HG03060 (cell line): Measurements from ENCODE around the gene STK4.

ENCODE experiments used
- ATAC-seq: cut with Tn5 transposase; IDR thresholded peaks from one replicate; pipeline ENCODE4 v1.9.1; 2021; ENCODE audit warnings: low read depth, moderate number of reproducible peaks; ENCODE audit not compliant: unreplicated experiment

The STK4 gene

GRCh38 chr20:44952731-44953130, 13.6 kb upstream of the STK4 start:
- ATAC-seq = no peak

- ATAC-seq = no peak
Observed at GRCh38 chr20:44954211-44954610, 12.1 kb upstream of the STK4 start.

DNA sequence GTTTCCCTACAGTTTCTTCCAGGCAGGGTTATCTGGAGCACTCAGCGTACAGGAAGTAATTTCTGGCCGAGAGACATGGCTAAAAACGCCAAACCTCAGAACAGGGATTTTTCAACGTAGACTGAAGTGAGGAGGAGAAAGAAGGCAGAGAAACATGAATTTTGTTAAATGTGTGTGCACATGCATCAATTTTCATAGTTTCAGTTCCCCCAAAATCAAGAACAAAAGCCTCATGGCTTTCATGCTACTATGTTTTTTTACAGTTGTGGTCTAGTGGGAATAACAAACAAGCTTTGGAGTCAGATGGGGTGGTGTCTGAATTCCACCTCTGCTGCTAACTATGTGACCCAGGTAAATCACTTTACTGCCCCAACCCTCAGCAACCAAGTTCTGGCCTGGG, 11.0 kb upstream of the STK4 start:
- ATAC-seq = no peak

DNA sequence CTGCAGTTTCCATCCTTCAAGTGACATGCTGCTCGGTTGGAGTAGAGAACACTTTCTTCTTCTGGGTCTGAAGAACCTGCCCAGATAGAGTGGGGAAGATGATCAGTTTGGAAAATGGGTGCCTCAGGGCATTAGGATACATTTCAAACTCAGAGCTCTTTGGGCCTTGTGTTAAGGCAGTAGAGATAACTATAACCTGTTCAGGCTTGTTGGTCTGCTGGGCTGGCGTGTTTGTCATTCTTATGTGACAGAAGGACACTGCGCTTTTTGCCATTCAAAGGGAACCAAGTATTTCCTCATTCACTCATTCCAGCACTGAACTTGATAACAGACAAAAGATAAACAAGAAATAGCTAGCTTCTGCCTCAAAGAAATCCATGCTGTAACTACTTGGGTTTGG, 9.9 kb upstream of the STK4 start:
- no peak for ATAC-seq

DNA sequence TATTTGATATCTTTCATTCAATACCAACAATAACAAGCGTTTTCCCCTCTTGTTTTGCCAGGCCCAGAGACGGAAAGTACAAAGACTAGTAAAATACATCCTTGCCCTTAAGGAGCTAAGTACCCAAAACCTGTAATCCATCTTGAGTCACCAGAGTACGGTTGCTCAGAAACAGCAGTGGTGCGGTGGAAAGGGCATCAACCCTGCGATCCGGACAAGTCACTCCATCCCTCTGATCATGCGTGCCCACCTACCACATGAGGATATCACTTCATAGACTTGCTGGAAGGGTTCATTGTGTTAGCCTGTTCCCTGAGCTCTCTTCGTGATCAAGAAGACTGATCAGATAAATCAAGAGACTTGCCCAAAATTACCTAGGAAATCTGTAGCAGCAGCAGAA, 8.0 kb upstream of the STK4 start:
- no peak for ATAC-seq

GRCh38 chr20:44959082-44959637, 7.2 kb upstream of the STK4 start:
- ATAC-seq = no peak

DNA sequence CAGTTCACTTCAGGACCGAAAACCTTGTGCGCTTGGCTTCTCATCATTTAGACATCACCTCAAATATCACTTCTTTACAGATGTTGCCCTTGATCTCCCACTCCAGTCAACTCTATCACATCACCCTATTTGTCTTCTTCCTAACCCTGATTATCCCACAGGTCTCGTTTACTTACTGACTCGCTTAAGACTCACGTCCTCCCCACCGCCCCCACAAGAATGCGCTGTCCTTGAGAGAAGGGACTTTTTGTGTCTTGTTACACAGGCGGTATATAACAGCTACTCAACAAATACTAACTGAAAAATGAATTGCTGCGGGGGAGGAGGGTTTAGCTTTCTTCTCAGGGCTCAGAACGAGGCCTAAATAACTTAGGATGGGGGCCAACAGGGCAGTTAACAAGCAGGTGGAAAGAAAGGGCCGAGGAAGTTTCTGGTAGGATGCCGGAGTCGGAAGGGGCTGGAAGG, 6.6 kb upstream of the STK4 start:
- no peak for ATAC-seq

GRCh38 chr20:44960103-44960852, 6.0 kb upstream of the STK4 start, which contains the start of gene TOMM34:
Gene TOMM34 (minus strand): TSS chr20:44960397. CDS start chr20:44960333, 64 bp downstream.
- ATAC-seq = peak; percentile 53

DNA sequence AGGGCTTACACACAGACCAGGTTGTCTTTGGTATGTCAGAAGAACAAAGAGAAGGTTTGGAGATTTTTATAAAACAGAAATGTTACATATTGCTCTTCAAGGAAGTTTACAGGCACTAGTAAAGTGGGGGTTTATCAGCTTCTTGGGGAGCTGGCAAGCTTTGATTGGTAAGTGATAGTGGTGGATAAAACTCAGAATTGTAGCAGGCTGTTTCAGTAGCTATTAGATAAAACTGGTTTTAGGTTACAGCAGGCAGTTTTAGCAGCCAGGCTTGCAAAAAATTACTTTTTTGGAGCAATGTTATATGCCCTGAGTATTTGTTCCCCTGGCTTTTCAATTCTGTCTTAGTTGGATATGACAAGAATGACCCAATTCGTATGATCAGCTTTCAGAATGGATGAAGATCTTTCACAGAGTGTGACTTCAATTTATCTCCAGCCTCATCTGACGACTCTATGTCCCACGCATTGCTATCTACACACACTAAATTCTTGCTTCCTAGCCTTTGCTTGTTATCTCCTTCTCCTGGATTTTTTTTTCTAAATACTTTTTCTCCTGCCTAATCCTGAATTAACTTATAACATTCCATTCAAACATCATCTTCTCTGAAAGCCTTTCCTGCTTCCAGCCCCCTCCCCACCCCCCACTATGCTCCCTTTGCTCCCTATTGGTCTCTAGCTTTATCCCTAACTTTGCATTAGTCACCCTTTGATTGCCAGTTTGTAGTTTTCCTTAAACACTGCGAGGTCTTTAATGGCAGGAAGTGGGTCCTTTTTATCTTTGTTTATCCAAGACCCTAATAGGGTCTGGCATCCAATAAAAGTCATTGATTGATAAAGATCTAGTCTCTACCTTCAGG, 5.1 kb upstream of the STK4 start:
- ATAC-seq = no peak

- ATAC-seq = no peak
Observed at GRCh38 chr20:44961870-44962267, 4.4 kb upstream of the STK4 start.

DNA sequence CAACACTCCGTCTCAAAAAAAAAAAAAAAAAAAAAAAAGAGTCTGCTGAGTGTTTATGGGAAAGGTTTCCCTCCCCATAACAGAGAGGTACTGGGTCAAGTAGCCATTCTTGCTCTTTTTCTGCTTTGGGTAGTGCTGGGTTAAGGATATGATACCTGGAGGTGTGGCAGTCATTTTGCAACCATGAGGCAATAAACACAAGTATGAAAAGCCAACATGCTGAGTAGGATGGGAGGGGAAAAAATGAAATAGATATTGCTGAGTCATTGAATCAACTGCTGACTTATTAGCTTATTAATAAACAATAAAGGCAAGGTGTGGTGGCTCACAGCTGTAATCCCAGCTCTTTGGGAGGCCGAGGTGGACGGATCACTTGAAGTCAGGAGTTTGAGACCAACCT, 3.8 kb upstream of the STK4 start:
- no peak for ATAC-seq

DNA sequence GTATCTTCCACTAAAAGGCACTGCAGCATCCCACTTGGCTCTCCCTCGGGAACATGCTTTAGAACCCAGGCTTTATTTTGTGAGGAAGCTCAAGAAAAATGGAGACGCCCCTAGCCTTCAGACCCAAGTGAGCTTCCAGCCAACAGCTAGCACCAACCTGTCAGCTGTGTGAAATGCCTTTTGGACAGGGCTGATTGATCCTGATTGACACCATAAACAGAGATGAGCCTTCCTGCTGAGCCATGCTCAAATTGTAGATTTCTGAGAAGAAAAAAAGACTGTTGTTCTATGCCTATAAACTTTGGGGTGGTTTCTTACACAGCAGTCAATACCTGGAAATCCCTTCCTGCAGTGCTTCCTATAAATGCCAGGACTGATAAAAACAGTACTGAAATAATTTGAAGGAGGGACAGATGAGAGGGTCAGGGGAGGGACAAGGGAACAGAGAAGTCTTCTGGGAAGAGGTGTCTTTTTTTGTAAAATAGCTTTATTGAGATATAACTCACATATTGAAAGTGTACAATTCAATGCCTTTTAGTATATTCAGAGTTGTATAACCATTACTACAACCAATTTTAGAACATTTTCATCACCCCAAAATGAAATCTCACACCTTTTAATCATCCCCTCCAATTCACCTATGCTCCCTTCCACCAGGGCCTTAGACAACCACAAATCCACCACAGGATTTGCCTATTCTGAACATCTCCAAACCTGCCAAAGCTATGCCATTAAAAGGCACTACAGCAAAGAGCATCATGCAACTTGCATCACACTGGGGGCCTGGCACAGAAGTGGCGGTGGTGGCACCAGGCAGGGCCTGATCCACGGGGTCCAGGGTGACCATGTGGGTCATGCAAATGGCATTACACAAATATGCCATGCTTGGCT, 2.7 kb upstream of the STK4 start:
- ATAC-seq = no peak

DNA sequence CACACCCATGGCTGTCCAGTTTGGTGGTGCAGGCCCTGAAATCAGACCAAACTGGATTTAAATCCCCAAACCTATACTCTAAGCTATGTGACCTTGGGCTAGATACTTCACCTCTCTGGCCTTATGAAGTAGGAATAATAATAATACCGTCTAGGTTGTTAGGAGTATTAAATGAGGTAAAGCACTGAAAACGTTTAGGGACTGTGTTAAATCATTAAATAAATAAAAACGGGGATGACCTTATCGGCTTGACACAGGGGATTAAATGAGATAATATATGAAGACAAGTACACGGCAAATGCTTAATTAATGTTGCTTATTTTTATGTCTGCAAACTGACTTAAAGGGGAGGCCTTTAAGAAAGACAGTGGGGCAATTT, 672 bp upstream of the STK4 start:
- no peak for ATAC-seq

DNA sequence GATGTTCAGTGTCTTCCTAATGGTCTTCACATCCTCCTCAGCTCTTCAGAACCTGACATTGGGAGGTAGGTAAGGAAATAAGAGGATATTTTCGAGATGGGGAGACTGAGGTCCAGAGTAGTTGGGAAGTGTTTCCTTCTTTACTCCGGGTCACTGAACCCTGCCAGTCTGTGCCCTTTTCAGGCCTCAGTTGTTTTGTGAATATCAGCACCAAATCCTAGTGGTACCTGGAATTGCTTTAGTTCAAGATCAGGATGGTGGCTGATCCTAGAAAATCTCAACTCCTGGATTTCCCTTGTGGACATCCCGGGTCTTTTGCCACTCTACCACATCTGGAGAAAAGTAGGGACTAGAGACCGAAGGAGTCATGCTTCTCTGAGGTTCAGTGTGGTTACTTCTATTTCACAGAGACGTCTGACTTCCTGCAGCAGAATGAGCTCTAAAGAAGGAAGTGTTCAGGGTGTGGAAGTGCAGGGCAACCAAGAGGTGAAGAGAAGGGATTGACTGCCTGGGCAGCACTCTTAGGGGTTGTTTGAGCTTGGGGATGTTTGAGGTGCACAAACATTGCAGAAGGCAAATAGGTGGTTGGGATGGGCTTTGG, 995 bp downstream of the STK4 start:
- no peak for ATAC-seq

DNA sequence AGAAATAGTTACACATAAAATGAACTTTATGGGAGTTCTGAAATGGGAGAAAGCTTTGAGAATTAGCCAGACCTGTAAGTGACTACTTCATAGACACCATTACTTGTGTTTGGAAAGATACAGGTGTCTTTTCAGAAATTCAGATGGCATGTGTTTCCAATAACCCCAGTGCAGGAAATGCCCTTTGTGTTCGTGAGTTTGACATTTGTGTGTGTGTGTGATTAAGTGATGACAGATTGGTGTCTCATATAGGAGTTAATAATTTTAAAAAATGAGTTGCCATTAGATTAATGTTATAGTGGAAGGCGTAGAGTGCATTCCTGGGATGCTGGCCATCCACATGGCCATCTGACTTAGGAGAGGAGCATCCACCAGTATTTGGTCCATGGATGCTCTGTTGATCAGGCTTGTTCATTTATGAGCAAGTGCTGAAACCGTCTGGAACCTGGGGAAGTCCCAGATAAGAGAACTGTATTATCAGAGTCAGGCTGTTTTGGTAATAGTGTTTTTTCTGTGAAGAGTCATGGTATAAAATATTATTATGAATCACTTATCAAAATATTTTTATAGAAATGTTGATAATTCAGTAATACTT, 3.1 kb downstream of the STK4 start:
- ATAC-seq = no peak

GRCh38 chr20:44970243-44970757, 4.0 kb downstream of the STK4 start:
- no peak for ATAC-seq

DNA sequence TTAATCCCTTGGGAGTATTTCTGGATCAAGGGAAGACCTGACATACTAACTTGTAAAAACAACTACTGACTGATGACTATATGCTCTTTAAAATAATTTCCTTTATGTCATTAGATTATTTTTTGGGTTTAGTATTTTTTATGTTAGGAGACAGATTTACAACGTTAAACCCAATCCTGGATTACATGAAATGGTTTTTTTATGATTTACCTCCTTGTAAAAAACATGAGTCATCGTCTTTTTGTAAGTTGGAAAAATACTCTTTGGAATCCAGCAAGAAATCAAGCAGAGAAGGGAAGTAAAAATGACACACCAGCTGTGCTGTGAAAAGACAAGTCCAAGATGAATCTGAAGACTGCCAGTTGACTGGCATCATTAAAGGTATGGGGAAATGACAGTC, 6.7 kb downstream of the STK4 start:
- ATAC-seq = no peak

DNA sequence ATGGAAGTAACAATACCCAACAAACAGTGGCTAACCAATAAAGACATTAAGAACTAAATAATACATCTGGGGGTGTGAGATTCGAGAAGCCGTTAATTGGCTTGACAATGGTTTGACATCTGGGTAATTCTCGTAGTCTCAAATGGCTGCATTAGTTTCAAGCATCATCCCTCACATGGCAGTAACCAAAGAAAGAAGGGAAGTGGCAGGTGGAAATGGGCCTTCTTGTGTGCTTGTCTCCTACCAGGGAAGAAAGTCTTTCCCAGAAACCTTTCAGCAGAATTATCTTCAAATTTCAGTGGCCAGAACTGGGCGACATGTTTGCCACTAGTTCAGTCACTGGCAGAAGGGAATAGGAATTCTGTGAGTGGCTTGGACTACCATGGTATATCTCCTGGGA, 10.4 kb downstream of the STK4 start:
- no peak for ATAC-seq

DNA sequence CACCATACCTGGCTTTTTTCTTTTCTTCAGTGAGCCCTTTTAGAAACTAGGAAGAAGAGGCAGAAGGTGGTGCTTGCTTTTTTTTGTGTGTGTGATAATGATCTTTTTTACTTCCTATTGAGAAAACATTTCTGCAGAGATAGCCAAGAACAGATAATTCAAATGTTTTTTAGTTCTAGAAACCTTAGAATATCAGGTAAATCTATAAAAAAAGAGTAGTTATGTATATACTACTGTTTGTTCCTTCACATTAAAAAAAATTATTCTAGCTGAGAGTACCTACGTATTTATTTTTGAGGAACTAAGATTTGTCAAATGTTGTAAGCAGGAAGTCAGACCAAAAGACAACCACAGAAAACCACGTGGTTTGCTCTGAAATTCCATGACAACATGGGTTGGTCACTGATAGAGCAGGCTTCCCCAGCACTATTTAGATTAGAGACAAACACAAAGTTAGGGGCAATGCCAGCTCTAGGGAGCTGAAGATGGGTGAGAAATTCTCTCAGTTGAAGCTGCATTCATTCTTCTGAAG, 12.8 kb downstream of the STK4 start:
- peak; percentile 83 for ATAC-seq
